Hepatocyte (in vitro differentiated cells): ENCODE measurements around the gene FICD. TPM values are rescaled to one million over a fixed set of nuclear protein-coding genes. Genes with fewer than 3 reads are reported as not detected.

Source experiments
- DNase-seq: peaks from one replicate; pipeline ENCODE4 v3.0.0-alpha.2; 2016; ENCODE audit warnings: low spot score
- H2AFZ ChIP-seq: fragments of 200-600 bp; sonication (generic); 2 replicates; pipeline ENCODE4 v1.6.0; 2016; ENCODE audit warnings: antibody characterized with exemption, mild to moderate bottlenecking
- H3K27ac ChIP-seq: fragments of 200-600 bp; sonication (generic); 2 replicates; pipeline ENCODE4 v1.5.1; 2016; ENCODE audit warnings: mild to moderate bottlenecking
- H3K27me3 ChIP-seq: fragments of 200-600 bp; sonication (generic); 2 replicates; pipeline ENCODE4 v1.6.1; 2016
- H3K36me3 ChIP-seq: fragments of 200-600 bp; sonication (generic); replicated peaks from 2 replicates; pipeline ENCODE4 v1.5.1; 2016; ENCODE audit warnings: low read depth; ENCODE audit not compliant: insufficient read depth
- H3K4me1 ChIP-seq: fragments of 200-600 bp; sonication (generic); 2 replicates; pipeline ENCODE4 v1.5.1; 2016; ENCODE audit warnings: mild to moderate bottlenecking, moderate library complexity; ENCODE audit not compliant: insufficient read depth
- H3K4me2 ChIP-seq: fragments of 200-600 bp; sonication (generic); 2 replicates; pipeline ENCODE4 v1.6.0; 2016
- H3K4me3 ChIP-seq: fragments of 200-600 bp; sonication (generic); 2 replicates; pipeline ENCODE4 v1.5.1; 2016; ENCODE audit warnings: mild to moderate bottlenecking
- H3K79me2 ChIP-seq: fragments of 200-600 bp; sonication (generic); 2 replicates; pipeline ENCODE4 v1.6.0; 2017; ENCODE audit warnings: mild to moderate bottlenecking
- H3K9me2 ChIP-seq: fragments of 200-600 bp; sonication (generic); replicated peaks from 2 replicates; pipeline ENCODE4 v1.6.0; 2017; ENCODE audit warnings: mild to moderate bottlenecking; ENCODE audit not compliant: insufficient read depth
- H3K9me3 ChIP-seq: fragments of 200-600 bp; sonication (generic); 2 replicates; pipeline ENCODE4 v1.5.1; 2016; ENCODE audit warnings: low read depth, mild to moderate bottlenecking
- H4K20me1 ChIP-seq: fragments of 200-600 bp; sonication (generic); 2 replicates; pipeline ENCODE4 v1.6.0; 2016; ENCODE audit warnings: mild to moderate bottlenecking; ENCODE audit not compliant: insufficient read depth, poor library complexity, severe bottlenecking
- CTCF ChIP-seq: fragments of 200-600 bp; sonication (generic); IDR thresholded peaks from 2 replicates; pipeline ENCODE4 v1.5.1; 2016; ENCODE audit warnings: antibody characterized with exemption, mild to moderate bottlenecking; ENCODE audit not compliant: poor library complexity
- EZH2 ChIP-seq: fragments of 200-600 bp; sonication (generic); IDR thresholded peaks from 2 replicates; pipeline ENCODE4 v1.6.1; 2016; ENCODE audit warnings: antibody characterized with exemption, mild to moderate bottlenecking, borderline replicate concordance
- EZH2phosphoT487 ChIP-seq: fragments of 200-600 bp; sonication (generic); IDR thresholded peaks from one replicate; pipeline ENCODE4 v1.6.1; 2018; ENCODE audit warnings: antibody characterized with exemption, mild to moderate bottlenecking, low read depth, moderate library complexity; ENCODE audit not compliant: unreplicated experiment, severe bottlenecking
- WGBS: methylation state at CpG from one replicate; pipeline ENCODE4 v1.1.6; 2016; ENCODE audit warnings: low lambda C conversion rate; ENCODE audit errors: missing lambda C conversion rate; 5-methylcytosine and 5-hydroxymethylcytosine counted together
- polyA plus RNA-seq: library from polyadenylated mRNA; unstranded; fragments of >200 nt; fragmentation: Nextera tagmentation; extraction: Ambion mirVana; gene quantifications from 2 replicates; pipeline ENCODE4 v1.2.1, GENCODE V29; 2016
- total RNA-seq: library from RNA; depleted of rRNA; stranded (reverse); fragments of >200 nt; gene quantifications from 2 replicates; pipeline ENCODE4 v1.2.3, GENCODE V29; 2014

Gene FICD
- total and polyA plus RNA-seq, 2 experiments from 2014 or later = 6.2 to 6.4 TPM

GRCh38 chr12:108518716-108519496 lies 3.8 kb downstream of the FICD start:
- Histone ChIP-seq H3K27ac (no peak overlapping the region), H3K36me3 (peaks cover 3% of the 10 kb centered on the region), H3K4me2 (no peak overlapping the region), H3K9me3 (no peaks in the 10 kb centered on the region), H2AFZ (no peak overlapping the region), H3K4me1 (peaks cover 6% of the 10 kb centered on the region), H3K27me3 (no peaks in the 10 kb centered on the region), H4K20me1 (no peaks in the 10 kb centered on the region), H3K9me2 (no peaks in the 10 kb centered on the region), H3K4me3 (no peak overlapping the region), H3K79me2 (no peaks in the 10 kb centered on the region)
- no peak for DNase-seq
- TF ChIP-seq CTCF (no peak), EZH2phosphoT487 (no peak), EZH2 (no peak)
- WGBS = 97% methylated on average over 39 of the region's 39 CpGs

- Histone ChIP-seq H3K9me2 (no peaks in the 10 kb centered on the region), H2AFZ (no peak overlapping the region), H3K9me3 (no peaks in the 10 kb centered on the region), H3K36me3 (peaks cover 4% of the 10 kb centered on the region), H3K79me2 (no peaks in the 10 kb centered on the region), H3K4me1 (peaks cover 6% of the 10 kb centered on the region), H3K4me2 (no peak overlapping the region), H4K20me1 (no peaks in the 10 kb centered on the region), H3K4me3 (no peak overlapping the region), H3K27me3 (no peaks in the 10 kb centered on the region), H3K27ac (no peak overlapping the region)
- 81% methylated on average over 4 of the region's 4 CpGs for WGBS
- no peak for TF ChIP-seq EZH2
- TF ChIP-seq EZH2phosphoT487 = no peak
- peak; percentile 18 for TF ChIP-seq CTCF
- DNase-seq = no peak
Observed at GRCh38 chr12:108519558-108519957, 4.5 kb downstream of the FICD start.

GRCh38 chr12:108523365-108523764 lies 8.3 kb downstream of the FICD start:
- Histone ChIP-seq H3K36me3 (peaks cover 4% of the 10 kb centered on the region), H3K79me2 (no peaks in the 10 kb centered on the region), H3K9me3 (no peaks in the 10 kb centered on the region), H4K20me1 (no peaks in the 10 kb centered on the region), H2AFZ (no peak overlapping the region), H3K9me2 (no peaks in the 10 kb centered on the region), H3K4me2 (no peak overlapping the region), H3K4me1 (no peaks in the 10 kb centered on the region), H3K4me3 (no peak overlapping the region), H3K27ac (no peak overlapping the region), H3K27me3 (no peaks in the 10 kb centered on the region)
- 96% methylated on average over 14 of the region's 14 CpGs for WGBS
- no peak for TF ChIP-seq CTCF
- TF ChIP-seq EZH2phosphoT487 = no peak
- no peak for TF ChIP-seq EZH2
- no peak for DNase-seq
